HepG2 (cell line): ENCODE data around the gene PLXNA3. TPM values are rescaled to one million over a fixed set of nuclear protein-coding genes. Genes with fewer than 3 reads are reported as not detected.
A peak's percentile ranks its signal among the peaks of the same experiment; 100 is the strongest.

Experiments used
- ATF6 ChIP-seq: sonication (generic); formaldehyde crosslinking; conservative IDR thresholded peaks from 2 replicates; pipeline ENCODE4 v1.4.0; 2020; ENCODE audit warnings: missing genetic modification reagents
- BCL3 ChIP-seq: sonication (generic); formaldehyde crosslinking; IDR thresholded peaks from 2 replicates; pipeline ENCODE4 v1.5.1; 2020; ENCODE audit warnings: mild to moderate bottlenecking, missing genetic modification reagents, moderate library complexity
- CCAR2 ChIP-seq: fragments of 200-400 bp; formaldehyde crosslinking; optimal IDR thresholded peaks from 2 replicates; pipeline ENCODE3; 2018; ENCODE audit warnings: low read depth, mild to moderate bottlenecking, low read length, moderate library complexity
- KLF12 ChIP-seq: sonication (generic); formaldehyde crosslinking; IDR thresholded peaks from 2 replicates; pipeline ENCODE4 v1.4.0; 2020; ENCODE audit warnings: missing genetic modification reagents, borderline replicate concordance
- NCOA5 ChIP-seq: sonication (generic); formaldehyde crosslinking; IDR thresholded peaks from 2 replicates; pipeline ENCODE4 v1.4.0; 2020; ENCODE audit warnings: missing genetic modification reagents
- USF2 ChIP-seq, 2 experiments: sonication (generic) in 1 of 2; formaldehyde crosslinking in 1 of 2; IDR thresholded peaks; 2 replicates each; pipeline versions ENCODE4 v1.5.1 to v1.6.1; 2011 to 2020; ENCODE audit warnings: borderline replicate concordance in 1 of 2, low read depth in 1 of 2, low read length in 1 of 2, mild to moderate bottlenecking in 1 of 2, missing genetic modification reagents in 1 of 2, moderate library complexity in 1 of 2
- ZHX2 ChIP-seq, 2 experiments: sonication (generic) in 1 of 2; formaldehyde crosslinking in 1 of 2; IDR thresholded peaks; 2 replicates each; pipeline versions ENCODE4 v1.6.1 to v1.9.0; 2014 to 2022; ENCODE audit warnings: antibody characterized with exemption in 1 of 2, borderline replicate concordance in 1 of 2, inconsistent platforms in 1 of 2, low read depth in 1 of 2, missing genetic modification reagents in 1 of 2
- ZNF275 ChIP-seq: sonication (generic); formaldehyde crosslinking; IDR thresholded peaks from 2 replicates; pipeline ENCODE4 v1.8.0; 2022; ENCODE audit warnings: missing genetic modification reagents, mild to moderate bottlenecking, inconsistent platforms, borderline replicate concordance
- ZNF337 ChIP-seq: sonication (generic); formaldehyde crosslinking; IDR thresholded peaks from 2 replicates; pipeline ENCODE4 v1.5.1; 2020; ENCODE audit warnings: missing genetic modification reagents, low read depth, mild to moderate bottlenecking, borderline replicate concordance
- ZNF543 ChIP-seq: sonication (generic); formaldehyde crosslinking; IDR thresholded peaks from 2 replicates; pipeline ENCODE4 v1.4.0; 2020; ENCODE audit warnings: mild to moderate bottlenecking, missing genetic modification reagents
- ZNF605 ChIP-seq: sonication (generic); formaldehyde crosslinking; IDR thresholded peaks from 2 replicates; pipeline ENCODE4 v1.8.0; 2022; ENCODE audit warnings: mild to moderate bottlenecking, missing genetic modification reagents
- ZSCAN21 ChIP-seq: sonication (generic); formaldehyde crosslinking; IDR thresholded peaks from 2 replicates; pipeline ENCODE4 v1.8.0; 2022; ENCODE audit warnings: mild to moderate bottlenecking, missing genetic modification reagents, moderate library complexity, borderline replicate concordance
- polyA plus RNA-seq, 8 experiments: library from polyadenylated mRNA; depleted of rRNA in 3 of 8; stranded (reverse) in 7 of 8; unstranded in 1 of 8; fragments of >200 nt; fragmentation: Illumina TruSeq in 4 of 8; extraction: Trizol in 4 of 8; gene quantifications; 2 replicates each; pipeline versions ENCODE4 v1.2.1 to v1.2.3, GENCODE V29; 2011 to 2016; ENCODE audit warnings: low read depth in 4 of 8, missing spikeins in 1 of 8, mixed read lengths in 1 of 8; ENCODE audit not compliant: insufficient read depth in 1 of 8
- total RNA-seq, 5 experiments: library from RNA; depleted of rRNA; stranded (reverse); fragments of >200 nt; fragmentation: Illumina TruSeq; extraction: Trizol; gene quantifications; 2 replicates each; pipeline ENCODE4 v1.2.3, GENCODE V29; 2016; ENCODE audit warnings: low read depth in 1 of 5

Gene PLXNA3
- total and polyA plus RNA-seq, 2 of the 13 experiments (the other 11 are each of a cell fraction or from before 2014, with no cell fraction given) = 5.8 to 20.6 TPM

- TF ChIP-seq KLF12 (CRISPR knock-in tag) (0 out of 2 replicates have a peak, but pooled peaks have one; percentile 40), USF2 (IDR thresholded peaks at IDR 0.05; ENCODE audit: low read depth, low read length) (no peak), USF2 (CRISPR knock-in tag; IDR thresholded peaks at IDR 0.05; ENCODE audit: borderline replicate concordance) (no peak), ZNF275 (CRISPR knock-in tag) (no peak), ZNF543 (no peak), ZNF337 (CRISPR knock-in tag) (no peak), NCOA5 (CRISPR knock-in tag) (no peak), ZSCAN21 (CRISPR knock-in tag) (peak; percentile 26; the same call in 1 of the 2 replicates), ZHX2 (IDR thresholded peaks at IDR 0.05; ENCODE audit: low read depth) (0 out of 2 replicates have a peak, but pooled peaks have one; percentile 14), ZHX2 (CRISPR knock-in tag; IDR thresholded peaks at IDR 0.05; ENCODE audit: borderline replicate concordance) (no peak), CCAR2 (no peak), BCL3 (no peak), ZNF605 (peak; percentile 89), ATF6 (CRISPR knock-in tag) (no peak)
These were observed 20.9 kb downstream of the PLXNA3 start, which contains the start of gene LAGE3 (continued) for GRCh38 chrX:154478728-154479622.
